SK-N-SH treated with all-trans-retinoic acid at 6 μM for 48 hours (cell line): ENCODE data around the gene SYNRG.

Experiments used
- ATAC-seq: fragments of 200-7000 bp; cut with Tn5 transposase; 3 replicates; pipeline ENCODE4 v1.9.1; 2020; ENCODE audit warnings: mild to moderate bottlenecking, moderate library complexity
- ARNTL ChIP-seq: fragments of 450-650 bp; formaldehyde crosslinking; IDR thresholded peaks from 2 replicates; pipeline ENCODE4 v1.5.0; 2020; ENCODE audit warnings: low read depth, mild to moderate bottlenecking, moderate library complexity, borderline replicate concordance
- BACH2 ChIP-seq: fragments of 250-450 bp; sonication (Bioruptor Pico); IDR thresholded peaks from 2 replicates; pipeline ENCODE4 v1.9.0; 2021; ENCODE audit warnings: mild to moderate bottlenecking, borderline replicate concordance
- CREB5 ChIP-seq: fragments of 250-450 bp; sonication (Bioruptor Pico); IDR thresholded peaks from 2 replicates; pipeline ENCODE4 v1.5.1; 2020; ENCODE audit warnings: low read depth, mild to moderate bottlenecking, moderate library complexity
- CSDC2 ChIP-seq: fragments of 250-450 bp; sonication (Bioruptor Pico); IDR thresholded peaks from 2 replicates; pipeline ENCODE4 v1.5.0; 2020; ENCODE audit warnings: mild to moderate bottlenecking, moderate library complexity
- CSRNP3 ChIP-seq: fragments of 250-450 bp; sonication (Bioruptor Pico); IDR thresholded peaks from 2 replicates; pipeline ENCODE4 v1.5.1; 2021; ENCODE audit warnings: mild to moderate bottlenecking, moderate library complexity
- ESRRG ChIP-seq: fragments of 250-450 bp; sonication (Bioruptor Pico); IDR thresholded peaks from 2 replicates; pipeline ENCODE4 v1.6.1; 2021; ENCODE audit warnings: mild to moderate bottlenecking
- GLIS3 ChIP-seq: fragments of 250-450 bp; sonication (Bioruptor Pico); IDR thresholded peaks from 2 replicates; pipeline ENCODE4 v1.5.0; 2020; ENCODE audit warnings: mild to moderate bottlenecking, moderate library complexity
- OSR1 ChIP-seq: fragments of 250-450 bp; sonication (Bioruptor Pico); IDR thresholded peaks from 2 replicates; pipeline ENCODE4 v1.8.0; 2022; ENCODE audit warnings: moderate library complexity, mild to moderate bottlenecking, inconsistent platforms
- PATZ1 ChIP-seq: fragments of 250-450 bp; sonication (Bioruptor Pico); IDR thresholded peaks from 2 replicates; pipeline ENCODE4 v1.8.0; 2020; ENCODE audit warnings: mild to moderate bottlenecking, moderate library complexity, borderline replicate concordance
- POU6F1 ChIP-seq: fragments of 250-450 bp; sonication (Bioruptor Pico); IDR thresholded peaks from 2 replicates; pipeline ENCODE4 v1.8.0; 2021; ENCODE audit warnings: low read depth, mild to moderate bottlenecking, moderate library complexity, borderline replicate concordance
- PPARA ChIP-seq: fragments of 250-450 bp; sonication (Bioruptor Pico); IDR thresholded peaks from 2 replicates; pipeline ENCODE4 v1.5.0; 2020; ENCODE audit warnings: mild to moderate bottlenecking, borderline replicate concordance
- SNAI2 ChIP-seq: fragments of 250-450 bp; sonication (Bioruptor Pico); IDR thresholded peaks from 2 replicates; pipeline ENCODE4 v1.5.0; 2020; ENCODE audit warnings: mild to moderate bottlenecking, moderate library complexity
- TOX ChIP-seq: fragments of 250-450 bp; sonication (Bioruptor Pico); IDR thresholded peaks from 2 replicates; pipeline ENCODE4 v1.8.0; 2021; ENCODE audit warnings: mild to moderate bottlenecking, moderate library complexity, borderline replicate concordance
- TSHZ2 ChIP-seq: fragments of 250-450 bp; sonication (Bioruptor Pico); IDR thresholded peaks from 2 replicates; pipeline ENCODE4 v1.5.0; 2020; ENCODE audit warnings: mild to moderate bottlenecking, moderate library complexity
- ZFP30 ChIP-seq: fragments of 450-650 bp; formaldehyde crosslinking; IDR thresholded peaks from 2 replicates; pipeline ENCODE4 v1.5.0; 2022; ENCODE audit warnings: mild to moderate bottlenecking, moderate library complexity
- ZNF70 ChIP-seq: fragments of 450-650 bp; formaldehyde crosslinking; IDR thresholded peaks from 2 replicates; pipeline ENCODE4 v1.5.0; 2020; ENCODE audit warnings: mild to moderate bottlenecking, moderate library complexity
- ZNF8 ChIP-seq: fragments of 450-650 bp; formaldehyde crosslinking; IDR thresholded peaks from 2 replicates; pipeline ENCODE4 v1.5.0; 2020; ENCODE audit warnings: mild to moderate bottlenecking, moderate library complexity

SYNRG gene

GRCh38 chr17:37647856-37648255, 38.6 kb upstream of the SYNRG start:
- no peak for ATAC-seq
- no peak for TF ChIP-seq OSR1 (CRISPR knock-in tag)
- TF ChIP-seq, all 23 proteins: peak for 0

GRCh38 chr17:37643869-37644268, 34.7 kb upstream of the SYNRG start:
- ATAC-seq, result peak; percentile 9; the same call in 1 of the 3 replicates
- TF ChIP-seq GLIS3 (CRISPR knock-in tag) (no peak), CREB5 (CRISPR knock-in tag) (no peak), CSDC2 (CRISPR knock-in tag) (no peak), ESRRG (CRISPR knock-in tag) (no peak), POU6F1 (CRISPR knock-in tag) (no peak), ZNF70 (no peak), SNAI2 (CRISPR knock-in tag) (no peak), PATZ1 (CRISPR knock-in tag) (no peak)

- peak; percentile 98 for ATAC-seq
- TF ChIP-seq ZFP30 (no peak), ARNTL (CRISPR knock-in tag) (no peak), GLIS3 (CRISPR knock-in tag) (no peak), ZNF70 (no peak), TOX (CRISPR knock-in tag) (no peak), BACH2 (no peak)
Measured at GRCh38 chr17:37643118-37643766, 34.0 kb upstream of the SYNRG start, which contains the start of gene DDX52. DDX52 (minus strand) TSS chr17:37643446; CDS start chr17:37643420, 26 bp downstream.

- peak; percentile 44 for ATAC-seq
- TF ChIP-seq ZNF8 (CRISPR knock-in tag) (no peak), TSHZ2 (CRISPR knock-in tag) (no peak), PPARA (CRISPR knock-in tag) (no peak), CSRNP3 (no peak), GLIS3 (CRISPR knock-in tag) (no peak), CSDC2 (CRISPR knock-in tag) (no peak), OSR1 (CRISPR knock-in tag) (no peak), ARNTL (CRISPR knock-in tag) (no peak), ZFP30 (no peak)
Measured at GRCh38 chr17:37642681-37643080, 33.5 kb upstream of the SYNRG start.
